DOHH2 (cell line): ENCODE data around the gene TMEM141.

Source experiments
- H3F3A ChIP-seq: fragments of 200-600 bp; sonication (generic), shearing (Covaris generic); 2 replicates; pipeline ENCODE4 v1.6.0; 2016; ENCODE audit warnings: antibody characterized with exemption, mild to moderate bottlenecking; ENCODE audit not compliant: control insufficient read depth, insufficient read depth
- H3K27ac ChIP-seq: fragments of 200-600 bp; sonication (generic); 2 replicates; pipeline ENCODE4 v1.5.1; 2014; ENCODE audit warnings: low read depth, mild to moderate bottlenecking, low read length, moderate library complexity
- H3K27me3 ChIP-seq: fragments of 200-600 bp; sonication (generic); 2 replicates; pipeline ENCODE4 v1.6.1; 2014; ENCODE audit warnings: mild to moderate bottlenecking, low read length, mixed read lengths; ENCODE audit not compliant: control insufficient read depth
- H3K36me3 ChIP-seq: fragments of 200-600 bp; sonication (generic); 2 replicates; pipeline ENCODE4 v1.6.1; 2014; ENCODE audit warnings: mild to moderate bottlenecking, low read length, moderate library complexity, mixed read lengths; ENCODE audit not compliant: control insufficient read depth
- H3K4me1 ChIP-seq: fragments of 200-600 bp; sonication (generic); 2 replicates; pipeline ENCODE4 v1.6.1; 2014; ENCODE audit warnings: mild to moderate bottlenecking, low read length, mixed read lengths; ENCODE audit not compliant: control insufficient read depth
- H3K4me2 ChIP-seq: fragments of 200-600 bp; sonication (generic); 2 replicates; pipeline ENCODE4 v1.6.0; 2014; ENCODE audit warnings: mild to moderate bottlenecking, low read length, moderate library complexity
- H3K4me3 ChIP-seq: fragments of 200-600 bp; sonication (generic); 2 replicates; pipeline ENCODE4 v1.5.1; 2014; ENCODE audit warnings: mild to moderate bottlenecking, low read length, mixed read lengths
- H3K79me2 ChIP-seq: fragments of 200-600 bp; sonication (generic); 2 replicates; pipeline ENCODE4 v1.6.1; 2014; ENCODE audit warnings: mild to moderate bottlenecking, low read length, mixed read lengths; ENCODE audit not compliant: control insufficient read depth
- H3K9me2 ChIP-seq: fragments of 200-600 bp; sonication (generic); replicated peaks from 2 replicates; pipeline ENCODE4 v1.6.1; 2014; ENCODE audit warnings: mild to moderate bottlenecking, low read length, mixed read lengths; ENCODE audit not compliant: control insufficient read depth
- H3K9me3 ChIP-seq: fragments of 200-600 bp; sonication (generic); 2 replicates; pipeline ENCODE4 v1.6.1; 2014; ENCODE audit warnings: antibody characterized with exemption, low read length, mixed read lengths; ENCODE audit not compliant: control insufficient read depth, insufficient read depth
- H4K20me1 ChIP-seq: fragments of 200-600 bp; sonication (generic); 2 replicates; pipeline ENCODE4 v1.6.0; 2014; ENCODE audit warnings: low read depth, mild to moderate bottlenecking, antibody characterized with exemption, low read length, moderate library complexity; ENCODE audit not compliant: control insufficient read depth, insufficient read depth
- EZH2phosphoT487 ChIP-seq: fragments of 200-600 bp; sonication (generic); IDR thresholded peaks from 2 replicates; pipeline ENCODE4 v1.6.1; 2017; ENCODE audit warnings: borderline replicate concordance, mild to moderate bottlenecking, antibody characterized with exemption, low read length, moderate library complexity, mixed read lengths
- TF ChIP-seq, protein P1 (sequence below): fragments of 200-600 bp; sonication (generic); IDR thresholded peaks from one replicate; pipeline ENCODE4 v1.5.1; 2014; ENCODE audit warnings: antibody characterized with exemption, mild to moderate bottlenecking, low read depth, low read length; ENCODE audit not compliant: poor library complexity, severe bottlenecking

The TMEM141 gene

DNA sequence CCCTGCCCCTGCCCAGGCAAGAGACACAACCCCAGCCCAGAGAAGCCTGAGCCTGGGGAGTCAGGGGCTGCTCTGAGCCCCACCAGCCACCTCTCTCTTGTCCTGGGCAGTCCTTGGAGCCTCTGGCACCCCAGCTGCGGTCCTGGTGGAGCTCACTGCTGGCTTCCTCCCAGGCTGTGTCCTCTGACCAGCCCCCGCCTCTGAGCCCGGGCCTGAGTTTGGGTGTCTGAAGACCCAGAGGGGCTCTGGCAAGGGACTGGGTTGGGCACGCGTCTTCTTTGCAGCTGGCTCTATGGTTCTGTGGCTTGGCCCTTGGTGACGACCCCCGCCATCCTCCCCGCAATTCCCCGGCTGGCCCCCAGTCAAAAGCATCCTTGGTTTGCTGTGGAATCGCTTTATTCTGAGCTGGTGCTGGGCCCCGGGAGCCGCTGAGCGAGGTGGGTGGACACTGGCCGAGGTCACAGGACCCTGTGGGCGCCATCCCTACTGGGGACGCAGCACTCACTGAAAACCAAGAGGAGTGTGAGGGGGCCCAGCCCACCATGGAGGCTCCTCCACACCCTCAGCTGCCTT, 47.4 kb upstream of the TMEM141 start:
- Histone ChIP-seq H3K4me3 (no peak overlapping the region), H3K9me2 (no peaks in the 10 kb centered on the region), H3K4me1 (peaks cover 30% of the 10 kb centered on the region), H3K4me2 (no peak overlapping the region), H3K27ac (no peak overlapping the region), H3K27me3 (peaks cover 45% of the 10 kb centered on the region), H3K36me3 (no peaks in the 10 kb centered on the region), H3K9me3 (no peaks in the 10 kb centered on the region), H3F3A (no peaks in the 10 kb centered on the region), H4K20me1 (no peaks in the 10 kb centered on the region), H3K79me2 (no peaks in the 10 kb centered on the region)
- TF ChIP-seq EZH2phosphoT487 = no peak
- TF ChIP-seq, protein P1, sequence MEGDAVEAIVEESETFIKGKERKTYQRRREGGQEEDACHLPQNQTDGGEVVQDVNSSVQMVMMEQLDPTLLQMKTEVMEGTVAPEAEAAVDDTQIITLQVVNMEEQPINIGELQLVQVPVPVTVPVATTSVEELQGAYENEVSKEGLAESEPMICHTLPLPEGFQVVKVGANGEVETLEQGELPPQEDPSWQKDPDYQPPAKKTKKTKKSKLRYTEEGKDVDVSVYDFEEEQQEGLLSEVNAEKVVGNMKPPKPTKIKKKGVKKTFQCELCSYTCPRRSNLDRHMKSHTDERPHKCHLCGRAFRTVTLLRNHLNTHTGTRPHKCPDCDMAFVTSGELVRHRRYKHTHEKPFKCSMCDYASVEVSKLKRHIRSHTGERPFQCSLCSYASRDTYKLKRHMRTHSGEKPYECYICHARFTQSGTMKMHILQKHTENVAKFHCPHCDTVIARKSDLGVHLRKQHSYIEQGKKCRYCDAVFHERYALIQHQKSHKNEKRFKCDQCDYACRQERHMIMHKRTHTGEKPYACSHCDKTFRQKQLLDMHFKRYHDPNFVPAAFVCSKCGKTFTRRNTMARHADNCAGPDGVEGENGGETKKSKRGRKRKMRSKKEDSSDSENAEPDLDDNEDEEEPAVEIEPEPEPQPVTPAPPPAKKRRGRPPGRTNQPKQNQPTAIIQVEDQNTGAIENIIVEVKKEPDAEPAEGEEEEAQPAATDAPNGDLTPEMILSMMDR = no peak

DNA sequence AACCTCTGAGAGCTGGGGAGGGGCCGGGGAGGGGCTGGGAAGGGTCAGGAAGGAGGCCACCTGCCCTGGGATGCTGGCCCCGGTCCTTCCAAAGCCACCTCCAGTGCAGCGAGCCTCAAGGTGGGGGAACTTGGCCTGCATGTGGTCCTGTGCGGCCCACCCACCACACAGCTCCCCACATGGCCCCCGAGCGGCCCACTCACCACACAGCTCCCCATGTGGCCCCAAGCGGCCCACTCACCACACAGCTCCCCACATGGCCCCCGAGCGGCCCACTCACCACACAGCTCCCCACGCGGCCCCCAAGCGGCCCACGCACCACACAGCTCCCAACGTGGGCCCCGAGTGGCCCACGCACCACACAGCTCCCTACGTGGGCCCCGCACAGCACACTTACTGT, 46.4 kb upstream of the TMEM141 start:
- H3K36me3 ChIP-seq = no peaks in the 10 kb centered on the region
- H3K4me1 ChIP-seq = peaks cover 41% of the 10 kb centered on the region
- no peak overlapping the region for H3K27ac ChIP-seq
- peaks cover 3% of the 10 kb centered on the region; the same call in 1 of the 2 replicates for H3F3A ChIP-seq
- no peaks in the 10 kb centered on the region for H4K20me1 ChIP-seq
- peaks cover 43% of the 10 kb centered on the region for H3K27me3 ChIP-seq
- no peaks in the 10 kb centered on the region for H3K9me2 ChIP-seq
- H3K4me2 ChIP-seq = no peak overlapping the region
- H3K9me3 ChIP-seq = no peaks in the 10 kb centered on the region
- H3K79me2 ChIP-seq = no peaks in the 10 kb centered on the region
- no peak overlapping the region for H3K4me3 ChIP-seq
- TF ChIP-seq, protein P1 = no peak
- TF ChIP-seq EZH2phosphoT487 = no peak

DNA sequence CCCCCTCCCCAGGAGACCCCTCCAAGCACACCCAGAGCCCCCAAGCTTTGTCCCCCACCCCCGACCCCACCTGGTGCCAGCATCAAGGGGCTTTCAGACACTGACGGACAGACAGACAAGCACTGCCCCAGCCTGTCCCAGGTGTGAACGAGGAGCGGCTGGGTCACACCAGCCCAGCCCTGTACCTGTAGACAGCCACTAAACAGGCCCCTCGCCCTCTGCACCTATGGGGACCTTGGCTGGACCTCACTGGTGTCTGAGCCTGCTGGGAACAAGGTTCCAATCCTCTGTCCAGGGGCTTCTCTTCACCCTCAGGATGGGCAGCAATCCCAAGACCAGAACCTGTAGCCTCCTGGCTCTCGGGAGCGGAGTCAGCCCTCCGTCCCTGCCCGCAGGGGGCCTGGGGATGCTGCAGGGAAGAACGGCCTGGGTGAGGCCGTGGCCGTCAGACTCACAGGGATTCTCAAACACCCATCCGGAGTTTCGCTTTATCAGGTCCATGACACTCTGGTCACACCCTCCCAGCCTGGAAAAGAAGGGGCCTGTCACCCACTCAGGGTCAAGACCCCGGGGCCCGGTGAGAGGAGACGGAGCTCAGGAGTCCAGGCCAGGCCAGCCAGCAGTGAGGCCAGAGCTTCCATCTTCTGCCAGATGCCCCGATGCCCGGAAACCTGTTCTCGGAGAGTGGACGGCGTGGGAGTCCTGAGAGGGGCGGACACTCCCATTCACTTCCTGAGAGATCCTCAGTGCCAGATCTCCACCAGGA, 45.6 kb upstream of the TMEM141 start:
- no peaks in the 10 kb centered on the region for H3K79me2 ChIP-seq
- no peaks in the 10 kb centered on the region for H3K9me2 ChIP-seq
- H3K27ac ChIP-seq = no peak overlapping the region
- peaks cover 3% of the 10 kb centered on the region; the same call in 1 of the 2 replicates for H3F3A ChIP-seq
- no peaks in the 10 kb centered on the region for H3K9me3 ChIP-seq
- no peaks in the 10 kb centered on the region for H4K20me1 ChIP-seq
- no peaks in the 10 kb centered on the region for H3K36me3 ChIP-seq
- H3K4me1 ChIP-seq = peaks cover 49% of the 10 kb centered on the region
- no peak overlapping the region for H3K4me3 ChIP-seq
- peaks cover 38% of the 10 kb centered on the region for H3K27me3 ChIP-seq
- TF ChIP-seq EZH2phosphoT487 = no peak
- TF ChIP-seq, protein P1 = no peak
- H3K4me2 ChIP-seq = no peak overlapping the region
